AG09309 (cell line): ENCODE data around the gene DNAI4.
"Not testable (repeated sequence)": the region's sequence is repeated elsewhere in the genome, so short reads cannot be mapped to it uniquely, and the experiment has no call there.

Experiments used
- DNase-seq: peaks from one replicate; pipeline ENCODE4 v3.0.0-alpha.2; 2010; ENCODE audit warnings: low read depth
- H3K4me3 ChIP-seq: 2 replicates; pipeline ENCODE4 v1.5.1; 2011; ENCODE audit warnings: mild to moderate bottlenecking, low read depth, low read length, moderate library complexity; ENCODE audit not compliant: control insufficient read depth
- CTCF ChIP-seq: IDR thresholded peaks from 2 replicates; pipeline ENCODE4 v1.5.1; 2011; ENCODE audit warnings: mild to moderate bottlenecking, low read depth, low read length, inconsistent platforms; ENCODE audit not compliant: insufficient read depth, control insufficient read depth; ENCODE audit errors: missing control alignments

The DNAI4 gene

GRCh38 chr1:66809245-66809644, 115.4 kb downstream of the DNAI4 start:
- no peak for TF ChIP-seq CTCF
- H3K4me3 ChIP-seq = no peak overlapping the region
- DNase-seq = no peak

- H3K4me3 ChIP-seq, DNase-seq: not testable (repeated sequence)
Measured at GRCh38 chr1:66795839-66796238, 128.8 kb downstream of the DNAI4 start.

- TF ChIP-seq CTCF = no peak
- no peak for DNase-seq
- no peak overlapping the region for H3K4me3 ChIP-seq
Measured at GRCh38 chr1:66791621-66792610, 132.7 kb downstream of the DNAI4 start.

GRCh38 chr1:66788231-66788939, 136.3 kb downstream of the DNAI4 start:
- no peak for TF ChIP-seq CTCF

GRCh38 chr1:66787641-66788040, 137.0 kb downstream of the DNAI4 start:
- no peak overlapping the region for H3K4me3 ChIP-seq
- TF ChIP-seq CTCF = no peak
- no peak for DNase-seq

More at GRCh38 chr1:66788231-66788939, 136.3 kb downstream of the DNAI4 start:
- DNase-seq = no peak
- H3K4me3 ChIP-seq = no peak overlapping the region

- not testable (repeated sequence) for H3K4me3 ChIP-seq, DNase-seq
Measured at GRCh38 chr1:66785800-66786199, 138.9 kb downstream of the DNAI4 start.

- no peak for DNase-seq
- TF ChIP-seq CTCF = no peak
- no peak overlapping the region for H3K4me3 ChIP-seq
Measured at GRCh38 chr1:66779475-66780078, 145.1 kb downstream of the DNAI4 start.
